ENCODE measurements around the gene MRPS26.

DNA sequence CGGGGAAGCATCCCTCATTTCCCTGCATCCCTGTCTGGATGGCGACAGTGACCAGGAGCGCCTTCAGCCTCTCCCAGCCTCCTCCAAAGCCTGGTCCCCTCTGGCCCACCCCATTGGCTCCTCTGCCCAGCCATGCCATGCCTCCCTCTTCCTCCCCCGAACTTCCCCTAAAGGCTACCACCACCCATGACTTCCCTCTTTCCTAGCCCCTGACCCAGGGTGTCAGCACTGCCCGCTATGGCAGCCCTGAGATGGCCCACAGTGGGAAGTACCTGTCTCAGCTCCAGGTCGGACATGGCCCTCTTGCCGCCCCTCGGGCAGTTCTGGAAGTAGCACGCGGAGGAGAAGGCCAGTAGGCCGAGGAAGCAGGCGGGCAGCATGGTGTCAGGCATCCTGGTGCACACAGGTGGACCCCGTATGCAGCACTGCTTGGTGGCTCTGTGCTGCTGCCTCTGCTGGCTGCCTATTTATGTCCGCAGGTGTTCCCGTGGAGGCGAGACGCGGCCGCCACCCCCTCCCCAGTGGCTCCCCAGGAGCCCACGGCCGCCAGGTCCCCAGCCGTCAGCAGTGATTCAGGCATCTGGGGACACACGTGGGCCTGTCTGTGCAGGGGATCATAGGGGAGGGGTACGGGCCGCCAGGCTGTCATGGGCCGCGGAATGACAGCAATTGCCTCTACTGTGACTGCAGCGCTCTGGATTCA lies 38.6 kb downstream of the MRPS26 start, which contains the start of gene AVP:
- TF ChIP-seq REST (IDR thresholded peaks at IDR 0.05; ENCODE audit: low read depth) (no peak), SP1 (IDR thresholded peaks at IDR 0.05; ENCODE audit: low read depth) (no peak), YY1 (IDR thresholded peaks at IDR 0.05; ENCODE audit: extremely low read depth, insufficient replicate concordance, low read depth, low read length) (no peak), EZH2 (IDR thresholded peaks at IDR 0.05) (no peak)

Data from HCT116 (cell line).